GM23248 (cell line): Measurements from ENCODE around the gene SHB.

Source experiments
- EZH2 ChIP-seq: fragments of 200-600 bp; sonication (generic); IDR thresholded peaks from 2 replicates; pipeline ENCODE4 v1.6.1; 2018; ENCODE audit warnings: antibody characterized with exemption, mild to moderate bottlenecking; ENCODE audit not compliant: insufficient read depth, poor library complexity, severe bottlenecking
- EZH2phosphoT487 ChIP-seq: fragments of 200-600 bp; sonication (generic); IDR thresholded peaks from 2 replicates; pipeline ENCODE4 v1.6.1; 2018; ENCODE audit warnings: antibody characterized with exemption, moderate library complexity, mild to moderate bottlenecking, low read depth; ENCODE audit not compliant: insufficient read depth

- no peak for TF ChIP-seq EZH2
- no peak for TF ChIP-seq EZH2phosphoT487
These were observed 38.8 kb upstream of the SHB start for GRCh38 chr9:38107811-38108304.
